Measurements from ENCODE around the gene ARHGAP33. TPM values are rescaled to one million over a fixed set of nuclear protein-coding genes. Genes with fewer than 3 reads are reported as not detected.
A peak's percentile ranks its signal among the peaks of the same experiment; 100 is the strongest.

Gene ARHGAP33
- total RNA-seq, 3 donors from 2014 or later, result 5.5 to 6.9 (median 6.2) TPM

- H3K27me3 Mint-ChIP-seq (ENCODE audit: low read depth), result no peaks in the 10 kb centered on the region
- no peak for ATAC-seq
- no peak for DNase-seq
- no peaks in the 10 kb centered on the region for H3K9me3 Mint-ChIP-seq
- H3K36me3 Mint-ChIP-seq (ENCODE audit: insufficient read depth), result no peaks in the 10 kb centered on the region
- peak overlapping the region; percentile 59 for H3K4me3 Mint-ChIP-seq
- H3K4me1 Mint-ChIP-seq (ENCODE audit: low read depth), result peaks cover 19% of the 10 kb centered on the region
Measured at GRCh38 chr19:35776102-35776788, 881 bp downstream of the ARHGAP33 start.

DNA sequence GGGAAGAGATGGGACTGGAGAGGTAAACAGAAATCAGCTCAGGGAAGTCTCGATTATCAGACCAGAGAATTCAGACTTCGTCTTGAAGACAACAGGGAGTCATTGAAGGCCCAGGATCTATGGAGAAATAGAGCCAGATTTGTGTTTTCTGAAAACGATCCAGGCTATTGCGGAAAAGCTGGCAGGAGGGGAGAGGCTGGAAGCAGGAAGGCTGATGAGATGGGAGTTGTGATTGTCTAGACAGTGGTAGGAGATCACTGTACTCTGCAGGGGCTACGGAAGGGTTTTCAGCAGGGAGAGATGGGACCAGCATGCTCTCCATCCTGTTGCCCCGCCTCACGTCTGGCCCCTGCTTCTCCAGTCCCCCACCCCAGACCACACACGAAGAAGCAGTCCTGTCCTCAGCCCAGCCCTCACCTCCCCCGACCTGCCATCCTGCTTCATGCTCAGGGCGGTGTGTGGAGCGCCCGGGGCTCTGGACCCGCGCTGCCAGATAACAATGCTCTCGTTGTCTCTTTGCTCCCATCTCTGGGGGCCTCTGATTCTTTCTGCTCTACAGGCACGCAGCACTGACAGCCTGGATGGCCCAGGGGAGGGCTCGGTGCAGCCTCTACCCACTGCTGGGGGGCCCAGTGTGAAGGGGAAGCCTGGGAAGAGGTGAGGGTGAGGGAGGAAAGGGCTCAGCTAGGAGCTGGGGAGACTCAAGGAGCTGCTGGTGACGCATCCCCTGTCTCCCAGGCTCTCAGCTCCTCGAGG lies 1.9 kb downstream of the ARHGAP33 start:
- H3K9me3 Mint-ChIP-seq, result no peaks in the 10 kb centered on the region
- peaks cover 19% of the 10 kb centered on the region for H3K4me1 Mint-ChIP-seq (ENCODE audit: low read depth)
- peaks cover 4% of the 10 kb centered on the region for H3K36me3 Mint-ChIP-seq (ENCODE audit: insufficient read depth)
- peak overlapping the region; percentile 59 for H3K4me3 Mint-ChIP-seq
- ATAC-seq (no peak), DNase-seq (no peak)
- no peaks in the 10 kb centered on the region for H3K27me3 Mint-ChIP-seq (ENCODE audit: low read depth)

GRCh38 chr19:35777961-35778360 lies 2.6 kb downstream of the ARHGAP33 start:
- Mint-ChIP-seq H3K27me3 (ENCODE audit: low read depth) (no peaks in the 10 kb centered on the region), H3K36me3 (ENCODE audit: insufficient read depth) (peaks cover 7% of the 10 kb centered on the region), H3K4me1 (ENCODE audit: low read depth) (peaks cover 19% of the 10 kb centered on the region), H3K4me3 (no peak overlapping the region), H3K9me3 (no peaks in the 10 kb centered on the region)
- no peak for ATAC-seq
- DNase-seq, result no peak

- ATAC-seq (no peak), DNase-seq (no peak)
- H3K9me3 Mint-ChIP-seq, result no peaks in the 10 kb centered on the region
- H3K4me3 Mint-ChIP-seq, result no peak overlapping the region
- no peaks in the 10 kb centered on the region for H3K27me3 Mint-ChIP-seq (ENCODE audit: low read depth)
- peaks cover 11% of the 10 kb centered on the region for H3K36me3 Mint-ChIP-seq (ENCODE audit: insufficient read depth)
- H3K4me1 Mint-ChIP-seq (ENCODE audit: low read depth), result peaks cover 19% of the 10 kb centered on the region
Measured at GRCh38 chr19:35779033-35779432, 3.7 kb downstream of the ARHGAP33 start.

DNA sequence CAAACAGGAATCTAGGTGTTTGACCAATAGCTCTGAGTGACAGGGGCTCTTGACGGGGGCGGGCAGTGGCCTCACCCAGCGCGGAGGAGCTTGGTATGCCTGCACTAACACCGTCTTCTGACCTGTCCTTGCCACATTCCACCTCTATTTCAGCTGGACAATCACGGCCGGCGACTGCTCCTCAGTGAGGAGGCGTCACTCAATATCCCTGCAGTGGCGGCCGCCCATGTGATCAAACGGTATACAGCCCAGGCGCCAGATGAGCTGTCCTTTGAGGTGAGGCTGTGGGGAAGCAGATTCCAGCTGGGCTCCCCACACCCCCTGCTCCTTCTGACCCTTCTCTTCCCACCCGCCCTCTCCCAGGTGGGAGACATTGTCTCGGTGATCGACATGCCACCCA lies 4.7 kb downstream of the ARHGAP33 start:
- DNase-seq (no peak), ATAC-seq (no peak)
- peaks cover 11% of the 10 kb centered on the region for H3K4me1 Mint-ChIP-seq (ENCODE audit: low read depth)
- no peaks in the 10 kb centered on the region for H3K9me3 Mint-ChIP-seq
- peaks cover 11% of the 10 kb centered on the region for H3K36me3 Mint-ChIP-seq (ENCODE audit: insufficient read depth)
- no peak overlapping the region for H3K4me3 Mint-ChIP-seq
- no peaks in the 10 kb centered on the region for H3K27me3 Mint-ChIP-seq (ENCODE audit: low read depth)

DNA sequence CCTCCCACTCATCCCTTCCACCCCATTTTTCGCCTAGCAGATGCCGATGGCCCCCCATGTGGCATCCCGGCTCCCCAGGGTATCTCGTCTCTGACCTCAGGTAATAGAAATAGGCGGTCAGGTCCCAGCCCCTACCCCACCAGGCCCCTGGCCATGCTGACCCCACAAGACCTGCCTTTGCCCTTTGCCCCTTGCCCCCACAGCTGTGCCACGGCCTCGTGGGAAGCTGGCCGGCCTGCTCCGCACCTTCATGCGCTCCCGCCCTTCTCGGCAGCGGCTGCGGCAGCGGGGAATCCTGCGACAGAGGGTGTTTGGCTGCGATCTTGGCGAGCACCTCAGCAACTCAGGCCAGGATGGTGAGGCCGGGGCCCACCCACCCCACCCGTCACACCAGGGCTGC lies 5.4 kb downstream of the ARHGAP33 start:
- no peak for ATAC-seq
- Mint-ChIP-seq H3K36me3 (ENCODE audit: insufficient read depth) (peaks cover 11% of the 10 kb centered on the region), H3K9me3 (no peaks in the 10 kb centered on the region), H3K27me3 (ENCODE audit: low read depth) (no peaks in the 10 kb centered on the region), H3K4me1 (ENCODE audit: low read depth) (peaks cover 10% of the 10 kb centered on the region), H3K4me3 (no peak overlapping the region)
- no peak for DNase-seq

- peaks cover 11% of the 10 kb centered on the region for H3K36me3 Mint-ChIP-seq (ENCODE audit: insufficient read depth)
- H3K27me3 Mint-ChIP-seq (ENCODE audit: low read depth), result no peaks in the 10 kb centered on the region
- DNase-seq, result no peak
- ATAC-seq, result no peak
- no peak overlapping the region for H3K4me3 Mint-ChIP-seq
- H3K4me1 Mint-ChIP-seq (ENCODE audit: low read depth), result peaks cover 3% of the 10 kb centered on the region
- H3K9me3 Mint-ChIP-seq, result no peaks in the 10 kb centered on the region
Measured at GRCh38 chr19:35781650-35782049, 6.3 kb downstream of the ARHGAP33 start.

DNA sequence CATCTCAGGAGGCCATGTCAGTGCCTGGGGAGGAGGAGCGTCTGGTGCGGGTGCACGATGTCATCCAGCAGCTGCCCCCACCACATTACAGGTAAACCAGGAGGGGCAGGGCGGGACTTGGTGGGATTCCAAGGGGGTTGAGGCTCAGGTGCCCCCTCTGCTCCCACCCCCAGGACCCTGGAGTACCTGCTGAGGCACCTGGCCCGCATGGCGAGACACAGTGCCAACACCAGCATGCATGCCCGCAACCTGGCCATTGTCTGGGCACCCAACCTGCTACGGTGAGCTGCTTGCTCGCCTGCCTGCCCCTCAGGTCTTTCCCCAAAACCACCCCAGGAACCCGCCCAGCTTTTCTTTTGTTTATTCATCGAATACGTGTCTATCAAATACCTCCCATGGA lies 7.2 kb downstream of the ARHGAP33 start:
- ATAC-seq, result no peak
- Mint-ChIP-seq H3K9me3 (no peaks in the 10 kb centered on the region), H3K4me3 (no peak overlapping the region), H3K36me3 (ENCODE audit: insufficient read depth) (peaks cover 11% of the 10 kb centered on the region), H3K27me3 (ENCODE audit: low read depth) (no peaks in the 10 kb centered on the region), H3K4me1 (ENCODE audit: low read depth) (no peaks in the 10 kb centered on the region)
- DNase-seq, result no peak

DNA sequence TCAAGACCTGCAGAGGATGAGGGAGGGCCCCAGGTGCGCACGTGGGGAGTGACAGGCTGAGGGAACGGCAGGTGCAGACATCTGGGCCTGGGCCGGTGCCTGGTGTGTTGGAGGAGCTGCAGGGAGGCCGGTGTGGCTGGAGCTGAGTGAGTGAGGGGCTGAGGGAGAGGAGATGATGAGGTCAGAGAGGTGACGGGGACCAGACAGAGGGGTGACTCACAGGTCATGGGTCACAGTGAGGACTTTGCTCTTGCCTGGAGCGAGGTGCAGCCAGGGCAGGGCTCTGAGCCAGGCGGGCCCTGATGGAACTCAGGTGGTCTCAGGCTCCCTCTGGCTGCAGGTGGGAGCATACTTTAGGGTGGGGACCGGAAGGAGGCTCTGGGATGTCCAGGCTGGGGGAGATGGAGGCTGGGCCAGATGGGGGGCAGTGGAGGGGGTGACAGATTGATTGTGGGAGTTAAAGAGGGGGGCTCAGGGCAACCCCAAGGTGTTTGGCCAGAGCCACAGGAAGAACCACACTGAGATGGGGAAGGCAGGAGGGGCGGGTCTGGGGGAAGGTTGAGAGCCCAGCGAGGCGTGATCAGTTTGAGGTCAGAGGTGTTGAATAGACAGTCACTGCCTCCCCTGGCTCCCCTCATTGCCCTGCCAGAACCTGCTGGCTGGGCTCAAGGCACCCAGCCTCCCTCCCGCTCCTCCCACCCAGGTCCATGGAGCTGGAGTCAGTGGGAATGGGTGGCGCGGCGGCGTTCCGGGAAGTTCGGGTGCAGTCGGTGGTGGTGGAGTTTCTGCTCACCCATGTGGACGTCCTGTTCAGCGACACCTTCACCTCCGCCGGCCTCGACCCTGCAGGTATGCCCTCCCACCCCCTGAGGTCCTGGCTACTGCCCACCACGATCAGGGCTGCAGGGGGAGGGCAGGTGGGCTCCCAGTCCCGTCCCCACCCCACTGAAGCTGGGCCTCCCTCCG lies 8.4 kb downstream of the ARHGAP33 start:
- Mint-ChIP-seq H3K27me3 (ENCODE audit: low read depth) (no peaks in the 10 kb centered on the region), H3K4me3 (no peak overlapping the region), H3K36me3 (ENCODE audit: insufficient read depth) (peaks cover 11% of the 10 kb centered on the region), H3K9me3 (no peaks in the 10 kb centered on the region), H3K4me1 (ENCODE audit: low read depth) (no peaks in the 10 kb centered on the region)
- DNase-seq (no peak), ATAC-seq (no peak)

DNA sequence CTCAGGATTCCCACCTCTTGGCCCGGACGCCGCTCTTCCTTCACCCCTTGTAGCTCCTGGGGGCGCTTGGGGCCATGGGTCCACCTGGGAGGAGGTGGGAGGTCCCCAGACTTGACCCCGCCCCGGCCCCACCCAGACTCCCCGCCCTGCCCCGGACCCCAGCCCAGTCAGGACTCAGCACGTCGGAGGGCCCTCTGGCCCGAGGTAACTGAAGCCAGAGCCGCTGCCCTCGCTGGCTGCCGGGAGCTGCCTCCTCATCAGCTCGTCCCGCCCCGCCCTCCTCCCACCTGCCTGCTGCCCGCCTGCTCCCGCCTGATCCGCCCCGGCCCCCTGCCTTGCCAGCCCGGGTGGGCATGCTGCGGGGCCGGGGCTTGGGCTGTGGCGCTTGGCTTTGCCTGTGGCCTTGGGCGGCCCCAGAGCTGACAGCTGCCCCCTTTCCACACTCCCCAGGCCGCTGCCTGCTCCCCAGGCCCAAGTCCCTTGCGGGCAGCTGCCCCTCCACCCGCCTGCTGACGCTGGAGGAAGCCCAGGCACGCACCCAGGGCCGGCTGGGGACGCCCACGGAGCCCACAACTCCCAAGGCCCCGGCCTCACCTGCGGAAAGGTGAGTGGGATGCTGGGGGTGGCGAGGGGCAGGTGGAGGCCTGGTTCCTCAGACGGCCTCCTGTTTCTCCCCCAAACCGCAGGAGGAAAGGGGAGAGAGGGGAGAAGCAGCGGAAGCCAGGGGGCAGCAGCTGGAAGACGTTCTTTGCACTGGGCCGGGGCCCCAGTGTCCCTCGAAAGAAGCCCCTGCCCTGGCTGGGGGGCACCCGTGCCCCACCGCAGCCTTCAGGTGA lies 9.4 kb downstream of the ARHGAP33 start:
- no peak for DNase-seq
- ATAC-seq, result no peak
- no peaks in the 10 kb centered on the region for H3K27me3 Mint-ChIP-seq (ENCODE audit: low read depth)
- H3K4me3 Mint-ChIP-seq, result no peak overlapping the region
- H3K36me3 Mint-ChIP-seq (ENCODE audit: insufficient read depth), result peaks cover 11% of the 10 kb centered on the region
- no peaks in the 10 kb centered on the region for H3K9me3 Mint-ChIP-seq
- no peaks in the 10 kb centered on the region for H3K4me1 Mint-ChIP-seq (ENCODE audit: low read depth)

GRCh38 chr19:35785339-35785627 lies 9.9 kb downstream of the ARHGAP33 start:
- no peaks in the 10 kb centered on the region for H3K9me3 Mint-ChIP-seq
- ATAC-seq (no peak), DNase-seq (no peak)
- H3K27me3 Mint-ChIP-seq (ENCODE audit: low read depth), result no peaks in the 10 kb centered on the region
- H3K36me3 Mint-ChIP-seq (ENCODE audit: insufficient read depth), result peaks cover 11% of the 10 kb centered on the region
- no peak overlapping the region for H3K4me3 Mint-ChIP-seq
- no peaks in the 10 kb centered on the region for H3K4me1 Mint-ChIP-seq (ENCODE audit: low read depth)

GRCh38 chr19:35786299-35787160 lies 11.2 kb downstream of the ARHGAP33 start:
- no peak for ATAC-seq
- no peaks in the 10 kb centered on the region for H3K27me3 Mint-ChIP-seq (ENCODE audit: low read depth)

DNA sequence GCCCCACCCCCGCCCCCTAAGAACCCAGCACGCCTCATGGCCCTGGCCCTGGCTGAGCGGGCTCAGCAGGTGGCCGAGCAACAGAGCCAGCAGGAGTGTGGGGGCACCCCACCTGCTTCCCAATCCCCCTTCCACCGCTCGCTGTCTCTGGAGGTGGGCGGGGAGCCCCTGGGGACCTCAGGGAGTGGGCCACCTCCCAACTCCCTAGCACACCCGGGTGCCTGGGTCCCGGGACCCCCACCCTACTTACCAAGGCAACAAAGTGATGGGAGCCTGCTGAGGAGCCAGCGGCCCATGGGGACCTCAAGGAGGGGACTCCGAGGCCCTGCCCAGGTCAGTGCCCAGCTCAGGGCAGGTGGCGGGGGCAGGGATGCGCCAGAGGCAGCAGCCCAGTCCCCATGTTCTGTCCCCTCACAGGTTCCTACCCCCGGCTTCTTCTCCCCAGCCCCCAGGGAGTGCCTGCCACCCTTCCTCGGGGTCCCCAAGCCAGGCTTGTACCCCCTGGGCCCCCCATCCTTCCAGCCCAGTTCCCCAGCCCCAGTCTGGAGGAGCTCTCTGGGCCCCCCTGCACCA lies 11.9 kb downstream of the ARHGAP33 start:
- Mint-ChIP-seq H3K9me3 (no peaks in the 10 kb centered on the region), H3K36me3 (ENCODE audit: insufficient read depth) (peaks cover 7% of the 10 kb centered on the region), H3K4me3 (no peak overlapping the region), H3K27me3 (ENCODE audit: low read depth) (no peaks in the 10 kb centered on the region), H3K4me1 (ENCODE audit: low read depth) (no peaks in the 10 kb centered on the region)
- DNase-seq (no peak), ATAC-seq (no peak)

More at GRCh38 chr19:35786299-35787160, 11.2 kb downstream of the ARHGAP33 start:
- H3K4me3 Mint-ChIP-seq, result no peak overlapping the region
- no peaks in the 10 kb centered on the region for H3K4me1 Mint-ChIP-seq (ENCODE audit: low read depth)
- DNase-seq, result no peak
- H3K9me3 Mint-ChIP-seq, result no peaks in the 10 kb centered on the region
- H3K36me3 Mint-ChIP-seq (ENCODE audit: insufficient read depth), result peaks cover 10% of the 10 kb centered on the region

All from activated T-cell treated with anti-CD3 and anti-CD28 coated beads, Interleukin-2, amount 50 U/mL, for 4 hours (primary cell).